Keratinocyte (primary cell): ENCODE data around the gene CARMIL1. TPM values are rescaled to one million over a fixed set of nuclear protein-coding genes. Genes with fewer than 3 reads are reported as not detected.

Experiments used
- DNase-seq: peaks from one replicate; pipeline ENCODE4 v3.0.0-alpha.2; 2011; ENCODE audit warnings: low read depth, missing footprints, low spot score
- FAIRE-seq: peaks from 2 replicates; lab custom pipeline; 2011; peaks lifted over from hg19 to GRCh38; lab: Jason Lieb, UNC
- H2AFZ ChIP-seq: 2 replicates; pipeline ENCODE4 v1.6.0; 2012; ENCODE audit warnings: low read length, control low read depth, inconsistent platforms; ENCODE audit not compliant: control insufficient read depth
- H3K27ac ChIP-seq: 2 replicates; pipeline ENCODE4 v1.5.1; 2011; ENCODE audit warnings: low read length; ENCODE audit not compliant: control insufficient read depth, insufficient read depth
- H3K27me3 ChIP-seq: 3 replicates; pipeline ENCODE4 v1.6.0; 2011; ENCODE audit warnings: low read length; ENCODE audit not compliant: control insufficient read depth, insufficient read depth; ENCODE audit errors: extremely low read depth
- H3K36me3 ChIP-seq, 2 experiments: 2 replicates in 1 of 2; 3 replicates in 1 of 2; pipeline ENCODE4 v1.5.1; 2011; ENCODE audit warnings: low read length in 2 of 2, mild to moderate bottlenecking in 1 of 2; ENCODE audit not compliant: control insufficient read depth in 2 of 2, insufficient read depth in 2 of 2; ENCODE audit errors: extremely low read depth in 1 of 2
- H3K4me1 ChIP-seq: 3 replicates; pipeline ENCODE4 v1.5.1; 2011; ENCODE audit warnings: low read length; ENCODE audit not compliant: control insufficient read depth, insufficient read depth; ENCODE audit errors: extremely low read depth
- H3K4me2 ChIP-seq: 3 replicates; pipeline ENCODE4 v1.6.0; 2011; ENCODE audit warnings: low read depth, low read length; ENCODE audit not compliant: control insufficient read depth, insufficient read depth; ENCODE audit errors: extremely low read depth
- H3K4me3 ChIP-seq, 3 experiments: fragments of 200-600 bp in 1 of 3; sonication (generic) in 1 of 3; 2 replicates in 2 of 3; 3 replicates in 1 of 3; pipeline ENCODE4 v1.5.1; 2011 to 2016; ENCODE audit warnings: low read length in 3 of 3, mild to moderate bottlenecking in 3 of 3, control low read depth in 2 of 3, inconsistent platforms in 1 of 3, low read depth in 1 of 3, mixed read lengths in 1 of 3, mixed run types in 1 of 3, moderate library complexity in 1 of 3; ENCODE audit not compliant: control insufficient read depth in 2 of 3, insufficient read depth in 2 of 3; ENCODE audit errors: extremely low read depth in 1 of 3
- H3K79me2 ChIP-seq: 2 replicates; pipeline ENCODE4 v1.6.0; 2012; ENCODE audit warnings: low read length; ENCODE audit not compliant: control insufficient read depth, insufficient read depth
- H3K9ac ChIP-seq: 3 replicates; pipeline ENCODE4 v1.6.0; 2011; ENCODE audit warnings: low read length; ENCODE audit not compliant: control insufficient read depth, insufficient read depth; ENCODE audit errors: extremely low read depth
- H3K9me1 ChIP-seq: 3 replicates; pipeline ENCODE4 v1.6.0; 2011; ENCODE audit warnings: low read length; ENCODE audit not compliant: control insufficient read depth, insufficient read depth; ENCODE audit errors: extremely low read depth
- H3K9me3 ChIP-seq: 2 replicates; pipeline ENCODE4 v1.5.1; 2012; ENCODE audit warnings: low read depth, low read length; ENCODE audit not compliant: control insufficient read depth
- H4K20me1 ChIP-seq: 3 replicates; pipeline ENCODE4 v1.6.0; 2011; ENCODE audit warnings: low read length; ENCODE audit not compliant: control insufficient read depth, insufficient read depth; ENCODE audit errors: extremely low read depth
- CTCF ChIP-seq, 3 experiments: IDR thresholded peaks in 1 of 3; conservative IDR thresholded peaks in 1 of 3; optimal IDR thresholded peaks in 1 of 3; 2 replicates in 2 of 3; 3 replicates in 1 of 3; pipeline versions ENCODE3 to v1.5.1; 2011; ENCODE audit warnings: low read length in 3 of 3, mild to moderate bottlenecking in 3 of 3, moderate library complexity in 2 of 3, control low read depth in 1 of 3, inconsistent platforms in 1 of 3; ENCODE audit not compliant: insufficient read depth in 2 of 3; ENCODE audit errors: extremely low read depth in 1 of 3
- EZH2 ChIP-seq: IDR thresholded peaks from one replicate; pipeline ENCODE4 v1.6.1; 2012; ENCODE audit warnings: inconsistent platforms, mild to moderate bottlenecking, low read length, moderate library complexity
- dilution Hi-C: fragments of 300-500 bp; cut with MboI; formaldehyde crosslinking; loops from one replicate; pipeline ENCODE4 v1.7.0; 2020; ENCODE audit warnings: low sequenced_read_pairs; ENCODE audit not compliant: extremely low pct_ligation_motif_present
- polyA plus RNA-seq, 5 experiments: library from polyadenylated mRNA; depleted of rRNA in 3 of 5; stranded (reverse) in 3 of 5; stranded (forward) in 1 of 5; unstranded in 1 of 5; fragments of >200 nt; gene quantifications; 1 replicate in 1 of 5; 2 replicates in 3 of 5; 3 replicates in 1 of 5; pipeline versions ENCODE4 v1.2.1 to v1.2.3, GENCODE V29; 2011 to 2012; ENCODE audit warnings: missing spikeins in 2 of 5, low read depth in 1 of 5, low replicate concordance in 1 of 5

CARMIL1 gene
- polyA plus RNA-seq, 1 donor (not counting 4 experiments of a cell fraction or from before 2014, with no cell fraction given): 18.9 TPM

GRCh38 chr6:25623879-25624278 lies 344.7 kb downstream of the CARMIL1 start:
- no peaks in the 10 kb centered on the region for H3K79me2 ChIP-seq
- dilution Hi-C loops: no loop called here
- H3K4me2 ChIP-seq: no peak overlapping the region
- no peaks in the 10 kb centered on the region for H3K4me1 ChIP-seq
- peaks cover 2 to 3% of the 10 kb centered on the region in 2 experiments for H3K36me3 ChIP-seq
- no peak overlapping the region for H3K9ac ChIP-seq
- no peak overlapping the region for H3K27ac ChIP-seq
- FAIRE-seq: no peak
- DNase-seq: no peak
- no peak overlapping the region for H3K4me3 ChIP-seq
- H3K9me1 ChIP-seq: no peaks in the 10 kb centered on the region
- no peak overlapping the region for H2AFZ ChIP-seq
- peaks cover 3% of the 10 kb centered on the region for H3K27me3 ChIP-seq
- H3K9me3 ChIP-seq: no peaks in the 10 kb centered on the region
- TF ChIP-seq CTCF (optimal IDR thresholded peaks at IDR 0.05 in 1 of 3, IDR thresholded peaks at IDR 0.05 in 1 of 3, conservative IDR thresholded peaks at IDR 0.05 in 1 of 3; ENCODE audit: extremely low read depth in 1 of 3, insufficient read depth in 2 of 3, low read length in 3 of 3) (no peak), EZH2 (no peak)
- no peaks in the 10 kb centered on the region for H4K20me1 ChIP-seq

DNA sequence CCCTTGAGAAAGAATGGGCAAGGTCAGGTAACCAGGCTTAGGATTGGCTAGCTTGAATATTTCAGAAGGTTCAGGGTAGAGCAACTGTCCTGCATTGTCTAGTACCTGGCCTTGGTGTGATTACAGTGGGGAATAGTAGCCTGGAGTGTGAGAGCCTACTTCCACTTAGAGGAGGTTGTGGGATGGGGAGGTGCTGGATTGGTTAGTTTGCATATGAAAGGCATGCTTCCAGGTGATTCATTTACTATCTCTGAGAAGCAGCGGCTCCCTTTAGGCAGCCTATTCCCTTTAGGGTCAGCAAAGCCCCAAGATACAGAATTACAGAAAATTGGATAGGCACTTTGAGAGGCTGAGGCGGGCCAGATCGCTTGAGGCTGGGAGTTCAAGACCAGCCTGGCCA lies 347.8 kb downstream of the CARMIL1 start:
- dilution Hi-C loops: no loop called here

More for the DNA sequence above, 347.8 kb downstream of the CARMIL1 start:
- Histone ChIP-seq H3K9ac (no peak overlapping the region), H2AFZ (no peak overlapping the region), H3K79me2 (no peaks in the 10 kb centered on the region), H3K4me2 (no peak overlapping the region), H3K9me1 (no peaks in the 10 kb centered on the region), H3K9me3 (no peaks in the 10 kb centered on the region), H3K27me3 (peaks cover 4% of the 10 kb centered on the region), H3K36me3 (no peaks in the 10 kb centered on the region), H3K27ac (no peak overlapping the region), H4K20me1 (no peaks in the 10 kb centered on the region), H3K4me1 (no peaks in the 10 kb centered on the region), H3K4me3 (no peak overlapping the region)
- no peak for FAIRE-seq
- TF ChIP-seq EZH2 (no peak), CTCF (optimal IDR thresholded peaks at IDR 0.05 in 1 of 3, IDR thresholded peaks at IDR 0.05 in 1 of 3, conservative IDR thresholded peaks at IDR 0.05 in 1 of 3; ENCODE audit: extremely low read depth in 1 of 3, insufficient read depth in 2 of 3, low read length in 3 of 3) (no peak)
- DNase-seq: no peak
